HG02588 (cell line): ENCODE measurements around the gene OTOL1.

ENCODE experiments used
- ATAC-seq: cut with Tn5 transposase; IDR thresholded peaks from one replicate; pipeline ENCODE4 v1.9.1; 2021; ENCODE audit warnings: mild to moderate bottlenecking, moderate library complexity; ENCODE audit not compliant: unreplicated experiment

OTOL1 gene

DNA sequence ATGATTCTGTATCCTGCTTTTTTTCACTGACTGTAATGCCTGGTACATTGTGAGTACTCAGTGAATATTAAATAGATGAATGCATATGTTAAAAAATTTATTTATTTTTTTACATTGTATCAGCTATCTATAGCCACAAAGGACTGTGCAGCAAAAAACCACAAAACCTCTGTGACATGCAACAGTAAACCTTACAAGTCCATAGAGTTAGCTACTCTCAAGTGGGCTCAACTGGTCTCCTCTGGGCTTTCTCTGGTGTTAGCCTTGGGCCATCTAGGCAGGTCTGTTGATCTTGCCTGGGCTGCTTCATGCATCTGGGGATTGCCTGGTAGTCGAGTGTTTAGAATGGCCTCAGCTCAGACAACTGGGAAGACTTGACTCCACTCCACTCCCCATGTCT lies 35.3 kb downstream of the OTOL1 start:
- no peak for ATAC-seq

DNA sequence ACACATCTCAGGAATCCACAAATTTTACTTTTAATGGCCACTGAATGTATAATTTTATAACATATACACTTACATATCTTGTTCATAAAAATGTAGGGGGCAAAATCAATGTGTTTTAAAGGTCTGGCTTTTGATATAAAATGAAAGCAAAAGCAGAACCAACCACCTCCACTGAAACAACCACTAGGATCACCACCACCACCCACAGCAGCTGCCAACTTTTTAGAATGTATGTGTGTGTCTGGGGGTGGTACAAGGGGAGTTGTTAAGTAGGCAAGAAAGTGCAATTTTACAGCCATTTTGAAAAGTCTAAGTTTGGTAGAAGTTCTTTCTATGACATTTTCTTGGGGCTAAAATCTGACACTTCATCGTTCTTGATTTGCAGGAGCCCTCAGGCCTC lies 44.0 kb downstream of the OTOL1 start:
- peak; percentile 74 for ATAC-seq

DNA sequence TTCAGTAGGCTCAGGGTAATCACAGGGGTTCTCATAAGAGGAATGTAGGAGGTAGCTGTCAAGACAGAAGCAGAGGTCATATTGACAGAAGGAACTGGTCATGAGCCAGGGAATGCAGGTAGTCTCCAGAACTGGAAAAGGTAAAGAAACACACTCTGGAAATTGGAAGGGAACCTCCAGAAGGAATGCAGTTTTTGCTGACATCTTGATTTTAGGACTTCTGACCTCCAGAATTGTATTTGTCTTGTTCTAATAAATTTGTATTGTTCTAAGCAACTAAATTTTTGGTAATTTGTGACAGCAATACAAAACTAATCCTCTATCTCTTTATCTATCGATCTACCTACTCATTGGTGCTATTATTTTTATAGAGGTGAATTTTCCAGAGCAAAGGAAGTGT lies 49.2 kb downstream of the OTOL1 start:
- no peak for ATAC-seq

DNA sequence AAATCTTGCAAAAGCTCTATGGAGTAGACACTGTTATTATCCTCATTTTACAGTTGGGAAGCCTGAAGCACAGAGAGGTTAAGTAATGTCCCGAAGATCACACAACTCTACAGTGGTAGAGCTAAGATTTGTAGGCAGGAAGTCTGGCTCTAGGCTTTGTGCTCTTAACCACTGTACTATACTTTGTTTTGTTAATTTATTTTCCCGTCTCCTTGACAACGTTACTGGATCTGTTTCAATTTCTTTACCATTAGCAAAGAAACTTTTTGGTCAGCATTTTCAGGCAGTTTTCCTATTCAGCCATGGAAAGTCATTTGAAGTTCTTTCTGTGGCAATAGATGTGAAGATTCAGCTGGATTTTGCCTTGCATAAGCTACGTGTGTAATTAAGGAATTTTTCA lies 51.7 kb downstream of the OTOL1 start:
- no peak for ATAC-seq

DNA sequence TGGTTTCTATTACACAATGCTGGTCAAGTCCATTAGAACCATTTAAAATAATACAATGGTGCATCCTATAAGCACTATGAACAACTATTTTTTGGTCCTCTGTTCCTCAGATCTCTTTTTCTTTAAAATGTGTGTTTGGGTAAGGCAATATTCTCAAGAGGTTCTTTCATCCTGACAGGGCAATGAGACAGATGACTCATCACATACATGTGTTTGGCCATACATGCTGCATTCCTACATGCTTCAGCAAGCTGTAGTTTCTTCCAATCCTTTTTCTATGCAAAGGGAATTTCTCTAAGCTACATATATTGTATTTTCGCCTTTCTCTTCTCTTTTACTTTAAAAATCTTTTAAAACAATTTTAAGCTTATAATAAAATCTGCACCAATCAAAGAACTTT lies 52.7 kb downstream of the OTOL1 start:
- no peak for ATAC-seq

DNA sequence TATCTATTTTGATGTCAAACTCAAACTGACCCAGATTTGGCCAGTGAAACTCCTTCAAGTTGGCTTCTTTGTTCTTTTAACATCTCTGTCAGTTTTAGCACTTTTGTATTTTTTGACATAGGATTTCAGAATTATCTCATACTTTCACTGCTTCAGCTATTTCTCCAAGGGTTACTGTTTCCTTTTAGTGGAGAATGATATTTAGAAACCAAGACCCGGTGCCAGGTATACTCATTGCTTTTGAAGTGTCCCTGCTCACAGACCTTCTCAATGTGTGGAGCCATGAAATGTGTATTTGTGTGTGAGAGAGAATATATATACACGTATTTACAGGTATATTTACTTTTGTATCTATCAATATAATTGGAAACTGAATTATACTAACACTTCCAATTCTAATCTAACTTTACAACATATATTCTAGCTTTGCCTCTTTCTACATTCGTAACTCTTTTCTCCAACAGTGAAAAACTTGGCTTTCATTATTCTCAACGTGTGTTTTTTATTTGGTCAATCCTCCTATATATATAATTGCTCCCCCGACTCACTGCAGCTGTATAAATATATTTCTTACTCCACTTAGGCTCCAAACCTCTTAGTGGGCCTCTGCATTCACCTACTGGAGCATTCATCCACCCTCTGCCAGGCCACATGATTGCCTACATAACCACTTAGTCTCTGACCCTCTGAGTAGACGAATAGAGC lies 54.0 kb downstream of the OTOL1 start:
- ATAC-seq, result no peak

DNA sequence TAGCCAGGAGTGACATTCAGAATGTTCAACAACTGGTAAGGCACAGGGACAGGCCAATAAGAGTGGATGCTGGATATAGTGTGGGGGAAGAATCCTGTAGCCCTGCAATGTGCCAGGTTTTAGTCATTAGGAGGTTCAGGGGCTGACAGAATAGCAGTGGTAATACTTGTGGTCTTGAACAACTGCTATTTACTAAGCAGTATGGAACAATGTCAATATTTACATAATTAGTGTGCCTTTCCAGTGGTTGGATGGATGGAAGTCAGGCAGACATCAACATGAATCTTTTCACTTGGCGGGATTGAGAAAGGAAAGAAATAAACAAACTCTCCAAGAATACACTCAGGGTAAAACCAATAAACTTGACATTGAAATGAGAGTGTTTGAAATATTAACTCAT lies 55.1 kb downstream of the OTOL1 start:
- no peak for ATAC-seq

DNA sequence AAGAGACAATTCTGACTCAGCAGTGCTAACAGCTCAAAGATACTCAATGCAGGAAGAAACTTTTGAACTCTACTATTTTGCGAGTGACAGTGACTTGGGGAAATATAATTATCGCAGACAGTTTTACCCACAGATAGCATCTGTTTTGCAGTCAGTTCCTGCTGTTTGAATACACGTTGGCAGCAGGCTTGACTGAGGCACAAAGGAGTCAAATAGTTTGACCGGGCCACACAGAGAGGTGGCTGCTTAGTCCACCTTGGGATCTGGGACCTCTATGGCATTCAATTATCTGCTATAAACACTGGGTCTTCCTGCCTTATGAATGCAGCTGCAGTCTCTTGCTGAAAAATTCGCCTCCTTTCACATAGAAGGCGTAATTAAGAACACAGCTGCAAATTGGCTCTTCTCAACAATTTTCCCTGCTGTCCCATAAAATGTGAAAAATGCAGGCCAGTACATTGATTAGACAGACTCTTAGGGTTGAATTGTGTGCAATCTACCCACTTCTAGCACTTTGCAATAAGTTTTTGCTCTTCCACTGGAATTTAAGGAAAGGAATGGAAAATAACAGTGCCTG lies 56.5 kb downstream of the OTOL1 start:
- ATAC-seq, result no peak
